ENCODE measurements around the gene SAFB. TPM values are rescaled to one million over a fixed set of nuclear protein-coding genes. Genes with fewer than 3 reads are reported as not detected.

Gene SAFB
- total RNA-seq, 1 donor: 33.7 TPM

GRCh38 chr19:5711713-5712161, 88.9 kb downstream of the SAFB start:
- H3K79me2 ChIP-seq (ENCODE audit: insufficient read depth, low read length): peaks cover 36% of the 10 kb centered on the region

GRCh38 chr19:5713228-5713627, 90.3 kb downstream of the SAFB start:
- Histone ChIP-seq H2AFZ (ENCODE audit: low read length) (no peak overlapping the region), H3K36me3 (ENCODE audit: insufficient read depth, low read length) (peaks cover 45% of the 10 kb centered on the region), H3K27ac (ENCODE audit: low read depth, low read length) (no peak overlapping the region), H3K79me2 (ENCODE audit: insufficient read depth, low read length) (peaks cover 51% of the 10 kb centered on the region), H3K4me3 (ENCODE audit: insufficient read depth, low read length) (no peak overlapping the region), H3K4me1 (ENCODE audit: insufficient read depth, low read length) (peaks cover 10% of the 10 kb centered on the region), H3K9me3 (ENCODE audit: low read depth, low read length) (no peaks in the 10 kb centered on the region), H4K20me1 (ENCODE audit: insufficient read depth, low read length) (peaks cover 18% of the 10 kb centered on the region), H3K27me3 (ENCODE audit: insufficient read depth, low read length) (no peaks in the 10 kb centered on the region), H3K4me2 (ENCODE audit: insufficient read depth, low read length) (no peak overlapping the region)
- TF ChIP-seq, protein P1, sequence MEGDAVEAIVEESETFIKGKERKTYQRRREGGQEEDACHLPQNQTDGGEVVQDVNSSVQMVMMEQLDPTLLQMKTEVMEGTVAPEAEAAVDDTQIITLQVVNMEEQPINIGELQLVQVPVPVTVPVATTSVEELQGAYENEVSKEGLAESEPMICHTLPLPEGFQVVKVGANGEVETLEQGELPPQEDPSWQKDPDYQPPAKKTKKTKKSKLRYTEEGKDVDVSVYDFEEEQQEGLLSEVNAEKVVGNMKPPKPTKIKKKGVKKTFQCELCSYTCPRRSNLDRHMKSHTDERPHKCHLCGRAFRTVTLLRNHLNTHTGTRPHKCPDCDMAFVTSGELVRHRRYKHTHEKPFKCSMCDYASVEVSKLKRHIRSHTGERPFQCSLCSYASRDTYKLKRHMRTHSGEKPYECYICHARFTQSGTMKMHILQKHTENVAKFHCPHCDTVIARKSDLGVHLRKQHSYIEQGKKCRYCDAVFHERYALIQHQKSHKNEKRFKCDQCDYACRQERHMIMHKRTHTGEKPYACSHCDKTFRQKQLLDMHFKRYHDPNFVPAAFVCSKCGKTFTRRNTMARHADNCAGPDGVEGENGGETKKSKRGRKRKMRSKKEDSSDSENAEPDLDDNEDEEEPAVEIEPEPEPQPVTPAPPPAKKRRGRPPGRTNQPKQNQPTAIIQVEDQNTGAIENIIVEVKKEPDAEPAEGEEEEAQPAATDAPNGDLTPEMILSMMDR (IDR thresholded peaks at IDR 0.05; ENCODE audit: extremely low read depth, low read depth, low read length): no peak
- no peak for DNase-seq (ENCODE audit: insufficient read length, low spot score, missing footprints)

More at GRCh38 chr19:5711713-5712161, 88.9 kb downstream of the SAFB start:
- Histone ChIP-seq H3K9me3 (ENCODE audit: low read depth, low read length) (no peaks in the 10 kb centered on the region), H3K36me3 (ENCODE audit: insufficient read depth, low read length) (peaks cover 45% of the 10 kb centered on the region), H4K20me1 (ENCODE audit: insufficient read depth, low read length) (peaks cover 7% of the 10 kb centered on the region), H3K4me2 (ENCODE audit: insufficient read depth, low read length) (no peak overlapping the region), H3K4me1 (ENCODE audit: insufficient read depth, low read length) (no peaks in the 10 kb centered on the region), H3K27ac (ENCODE audit: low read depth, low read length) (no peak overlapping the region), H3K4me3 (ENCODE audit: insufficient read depth, low read length) (no peak overlapping the region), H3K27me3 (ENCODE audit: insufficient read depth, low read length) (no peaks in the 10 kb centered on the region), H2AFZ (ENCODE audit: low read length) (no peak overlapping the region)
- TF ChIP-seq, protein P1 (IDR thresholded peaks at IDR 0.05; ENCODE audit: extremely low read depth, low read depth, low read length): no peak
- DNase-seq (ENCODE audit: insufficient read length, low spot score, missing footprints): peak; percentile 62

DNA sequence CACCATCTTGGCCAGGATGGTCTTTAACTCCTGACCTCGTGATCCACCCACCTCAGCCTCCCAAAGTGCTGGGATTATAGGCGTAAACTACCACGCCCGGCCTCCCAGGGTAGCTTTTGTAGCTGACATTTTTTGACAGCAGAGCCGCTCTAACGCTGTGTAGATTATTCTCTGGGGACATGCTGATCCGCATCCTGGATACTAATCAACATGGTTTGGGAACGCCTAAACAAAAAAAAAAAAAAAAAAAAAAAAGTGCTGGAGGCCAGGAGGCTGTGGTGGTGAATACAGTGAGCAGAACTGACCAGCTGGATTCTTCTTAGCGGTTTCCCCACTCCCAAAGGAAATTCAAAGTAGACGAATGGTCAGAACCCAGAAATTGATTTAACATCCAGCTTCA, 91.9 kb downstream of the SAFB start:
- no peak overlapping the region for H3K4me3 ChIP-seq (ENCODE audit: insufficient read depth, low read length)
- H3K27me3 ChIP-seq (ENCODE audit: insufficient read depth, low read length): no peaks in the 10 kb centered on the region
- DNase-seq (ENCODE audit: insufficient read length, low spot score, missing footprints): no peak
- H3K27ac ChIP-seq (ENCODE audit: low read depth, low read length): no peak overlapping the region
- H3K36me3 ChIP-seq (ENCODE audit: insufficient read depth, low read length): peaks cover 40% of the 10 kb centered on the region
- peaks cover 18% of the 10 kb centered on the region for H4K20me1 ChIP-seq (ENCODE audit: insufficient read depth, low read length)
- H3K79me2 ChIP-seq (ENCODE audit: insufficient read depth, low read length): peaks cover 67% of the 10 kb centered on the region
- TF ChIP-seq, protein P1 (IDR thresholded peaks at IDR 0.05; ENCODE audit: extremely low read depth, low read depth, low read length): no peak
- H3K4me1 ChIP-seq (ENCODE audit: insufficient read depth, low read length): peaks cover 21% of the 10 kb centered on the region
- H3K4me2 ChIP-seq (ENCODE audit: insufficient read depth, low read length): no peak overlapping the region
- H3K9me3 ChIP-seq (ENCODE audit: low read depth, low read length): no peaks in the 10 kb centered on the region
- no peak overlapping the region for H2AFZ ChIP-seq (ENCODE audit: low read length)

- Histone ChIP-seq H3K4me3 (ENCODE audit: insufficient read depth, low read length) (peak overlapping the region; percentile 95), H3K36me3 (ENCODE audit: insufficient read depth, low read length) (peaks cover 20% of the 10 kb centered on the region), H2AFZ (ENCODE audit: low read length) (no peak overlapping the region), H3K79me2 (ENCODE audit: insufficient read depth, low read length) (peaks cover 67% of the 10 kb centered on the region), H3K27me3 (ENCODE audit: insufficient read depth, low read length) (no peaks in the 10 kb centered on the region), H3K9me3 (ENCODE audit: low read depth, low read length) (no peaks in the 10 kb centered on the region), H3K4me2 (ENCODE audit: insufficient read depth, low read length) (peak overlapping the region; percentile 95), H3K27ac (ENCODE audit: low read depth, low read length) (peak overlapping the region; percentile 98), H3K4me1 (ENCODE audit: insufficient read depth, low read length) (peaks cover 23% of the 10 kb centered on the region), H4K20me1 (ENCODE audit: insufficient read depth, low read length) (peaks cover 15% of the 10 kb centered on the region)
- TF ChIP-seq, protein P1 (IDR thresholded peaks at IDR 0.05; ENCODE audit: extremely low read depth, low read depth, low read length): no peak
- DNase-seq (ENCODE audit: insufficient read length, low spot score, missing footprints): peak; percentile 61
These were observed 94.5 kb downstream of the SAFB start for GRCh38 chr19:5717215-5717935.

Measured in osteoblast (primary cell).